NCI-H524 treated with DMSO at 0.1 percent for 48 hours (cell line): ENCODE measurements around the gene NCOA7.
"Not testable (repeated sequence)": the region's sequence is repeated elsewhere in the genome, so short reads cannot be mapped to it uniquely, and the experiment has no call there.

Experiments
- DNase-seq: peaks from one replicate; lab custom pipeline; 2025; lab: John Stamatoyannopoulos, UW

Gene NCOA7

DNA sequence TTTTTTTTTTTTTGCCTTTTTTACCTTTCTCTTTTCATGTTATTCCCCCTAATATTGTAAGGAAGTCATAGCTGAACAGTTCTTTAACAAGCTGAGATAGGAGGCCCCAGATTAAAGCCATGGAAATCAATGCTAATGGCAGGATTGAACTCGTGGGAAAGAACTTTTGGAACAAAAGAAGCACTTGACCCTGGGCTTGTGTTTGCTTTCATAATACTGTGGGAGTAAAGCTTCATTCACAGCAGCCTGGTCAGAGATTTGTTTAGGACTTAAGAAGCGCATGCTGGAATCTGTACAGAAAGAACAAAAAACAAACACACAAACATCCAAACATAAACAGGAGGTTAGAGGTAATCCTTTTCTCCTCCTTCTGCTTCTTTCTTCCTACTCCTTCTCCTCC lies 36.2 kb upstream of the NCOA7 start:
- DNase-seq, result no peak

DNA sequence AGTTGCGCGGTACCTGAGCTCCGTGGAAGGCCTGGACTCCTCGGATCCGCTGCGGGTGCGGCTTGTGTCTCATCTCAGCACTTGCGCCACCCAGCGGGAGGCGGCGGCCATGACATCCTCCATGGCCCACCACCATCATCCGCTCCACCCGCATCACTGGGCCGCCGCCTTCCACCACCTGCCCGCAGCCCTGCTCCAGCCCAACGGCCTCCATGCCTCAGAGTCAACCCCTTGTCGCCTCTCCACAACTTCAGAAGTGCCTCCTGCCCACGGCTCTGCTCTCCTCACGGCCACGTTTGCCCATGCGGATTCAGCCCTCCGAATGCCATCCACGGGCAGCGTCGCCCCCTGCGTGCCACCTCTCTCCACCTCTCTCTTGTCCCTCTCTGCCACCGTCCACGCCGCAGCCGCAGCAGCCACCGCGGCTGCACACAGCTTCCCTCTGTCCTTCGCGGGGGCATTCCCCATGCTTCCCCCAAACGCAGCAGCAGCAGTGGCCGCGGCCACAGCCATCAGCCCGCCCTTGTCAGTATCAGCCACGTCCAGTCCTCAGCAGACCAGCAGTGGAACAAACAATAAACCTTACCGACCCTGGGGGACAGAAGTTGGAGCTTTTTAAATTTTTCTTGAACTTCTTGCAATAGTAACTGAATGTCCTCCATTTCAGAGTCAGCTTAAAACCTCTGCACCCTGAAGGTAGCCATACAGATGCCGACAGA lies 31.4 kb upstream of the NCOA7 start:
- no peak for DNase-seq

DNA sequence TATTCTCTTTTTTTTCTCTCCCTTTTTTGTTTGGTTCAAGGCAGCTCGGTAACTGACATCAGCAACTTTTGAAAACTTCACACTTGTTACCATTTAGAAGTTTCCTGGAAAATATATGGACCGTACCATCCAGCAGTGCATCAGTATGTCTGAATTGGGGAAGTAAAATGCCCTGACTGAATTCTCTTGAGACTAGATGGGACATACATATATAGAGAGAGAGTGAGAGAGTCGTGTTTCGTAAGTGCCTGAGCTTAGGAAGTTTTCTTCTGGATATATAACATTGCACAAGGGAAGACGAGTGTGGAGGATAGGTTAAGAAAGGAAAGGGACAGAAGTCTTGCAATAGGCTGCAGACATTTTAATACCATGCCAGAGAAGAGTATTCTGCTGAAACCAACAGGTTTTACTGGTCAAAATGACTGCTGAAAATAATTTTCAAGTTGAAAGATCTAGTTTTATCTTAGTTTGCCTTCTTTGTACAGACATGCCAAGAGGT lies 30.8 kb upstream of the NCOA7 start:
- DNase-seq, result no peak

DNA sequence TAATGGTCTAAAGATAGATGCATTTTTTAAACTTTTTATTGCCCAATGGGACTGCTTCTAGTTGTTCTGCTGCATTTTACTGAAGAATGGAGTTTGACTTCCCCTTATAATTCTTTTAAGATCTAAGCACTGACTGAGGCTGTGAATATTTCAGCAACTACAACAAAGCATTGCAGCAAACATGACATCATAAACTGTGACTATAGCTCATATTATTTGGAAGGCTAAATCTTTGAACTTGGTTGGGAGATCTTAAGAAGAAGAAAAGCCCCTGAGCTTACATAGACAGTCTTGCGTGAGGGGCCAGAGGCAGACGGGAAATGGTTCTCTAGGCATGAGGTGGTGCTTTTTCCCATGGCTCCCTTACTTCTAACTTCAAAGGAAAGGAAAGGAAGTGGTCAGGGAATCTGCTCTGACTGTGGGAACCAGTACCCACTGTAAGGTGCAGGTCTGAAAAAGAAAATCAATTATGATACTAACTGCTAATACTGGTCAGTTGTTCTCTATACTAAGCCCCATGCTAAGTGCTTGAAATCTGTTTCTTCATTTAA lies 26.6 kb upstream of the NCOA7 start:
- no peak for DNase-seq

DNA sequence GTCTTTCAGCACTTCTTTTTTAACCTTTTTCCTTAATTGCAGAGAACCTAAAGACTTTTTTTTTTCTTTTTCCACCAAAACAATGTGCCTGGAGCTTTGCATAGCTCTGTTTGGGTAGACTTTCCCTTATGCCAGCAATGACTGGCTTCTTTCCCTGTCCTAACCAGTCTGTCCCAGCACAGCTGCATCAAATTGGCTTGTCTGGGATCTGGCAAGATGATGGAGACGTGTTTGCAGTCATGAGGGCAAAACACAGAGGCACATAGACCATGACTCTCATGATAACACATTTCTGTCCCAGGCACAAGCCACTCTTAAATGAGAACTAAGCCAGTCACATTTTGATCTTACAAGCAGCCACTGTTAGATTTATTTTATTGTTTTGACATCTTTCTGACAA lies 24.8 kb upstream of the NCOA7 start:
- no peak for DNase-seq

DNA sequence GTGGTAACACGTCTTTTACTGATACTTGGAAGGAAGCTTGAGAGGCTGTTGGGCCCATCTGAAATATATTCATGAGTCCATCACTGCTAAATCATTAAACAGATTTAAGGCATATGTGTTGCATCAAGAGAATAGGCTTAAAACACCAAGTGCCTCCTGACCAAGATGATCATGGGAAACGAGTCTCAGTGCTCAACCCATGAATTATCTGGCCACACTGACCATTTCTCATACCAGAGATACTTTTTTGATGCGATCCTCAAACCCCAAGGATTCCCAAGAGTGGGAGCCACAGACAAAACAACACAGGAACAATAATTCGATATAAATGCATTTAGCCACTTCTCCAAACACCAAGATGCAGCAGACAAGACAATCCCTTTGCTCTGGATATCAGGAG lies 24.1 kb upstream of the NCOA7 start:
- DNase-seq, result no peak

DNA sequence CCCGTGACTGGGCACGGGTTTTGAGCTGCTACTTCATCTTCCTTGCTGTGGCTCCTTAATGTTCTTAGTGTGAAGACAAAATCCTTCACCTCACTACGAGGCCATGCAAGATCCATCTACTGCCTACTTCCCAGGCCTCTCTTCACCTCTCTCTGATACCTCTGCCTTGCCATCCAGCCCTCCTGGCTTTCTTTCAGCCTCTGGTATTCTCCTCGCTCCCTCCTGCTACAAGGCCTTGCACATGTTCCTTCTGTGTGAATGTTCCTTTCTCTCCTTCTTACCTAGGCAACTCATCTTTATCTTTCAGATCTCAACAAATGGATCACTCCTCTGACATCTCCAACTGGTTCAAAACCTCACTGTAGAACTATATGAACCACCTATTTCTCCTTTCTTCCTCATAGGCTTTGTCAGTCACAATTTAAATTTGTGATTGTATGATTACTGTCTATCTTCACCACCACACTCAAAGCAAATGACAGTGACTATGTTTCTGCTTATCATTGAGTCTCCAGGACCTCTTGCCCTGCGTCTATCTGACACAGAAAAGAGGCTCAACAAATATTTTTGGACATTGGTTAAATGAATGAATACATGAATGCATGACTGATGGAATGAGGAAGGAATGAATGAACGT lies 21.5 kb upstream of the NCOA7 start:
- DNase-seq, result no peak

DNA sequence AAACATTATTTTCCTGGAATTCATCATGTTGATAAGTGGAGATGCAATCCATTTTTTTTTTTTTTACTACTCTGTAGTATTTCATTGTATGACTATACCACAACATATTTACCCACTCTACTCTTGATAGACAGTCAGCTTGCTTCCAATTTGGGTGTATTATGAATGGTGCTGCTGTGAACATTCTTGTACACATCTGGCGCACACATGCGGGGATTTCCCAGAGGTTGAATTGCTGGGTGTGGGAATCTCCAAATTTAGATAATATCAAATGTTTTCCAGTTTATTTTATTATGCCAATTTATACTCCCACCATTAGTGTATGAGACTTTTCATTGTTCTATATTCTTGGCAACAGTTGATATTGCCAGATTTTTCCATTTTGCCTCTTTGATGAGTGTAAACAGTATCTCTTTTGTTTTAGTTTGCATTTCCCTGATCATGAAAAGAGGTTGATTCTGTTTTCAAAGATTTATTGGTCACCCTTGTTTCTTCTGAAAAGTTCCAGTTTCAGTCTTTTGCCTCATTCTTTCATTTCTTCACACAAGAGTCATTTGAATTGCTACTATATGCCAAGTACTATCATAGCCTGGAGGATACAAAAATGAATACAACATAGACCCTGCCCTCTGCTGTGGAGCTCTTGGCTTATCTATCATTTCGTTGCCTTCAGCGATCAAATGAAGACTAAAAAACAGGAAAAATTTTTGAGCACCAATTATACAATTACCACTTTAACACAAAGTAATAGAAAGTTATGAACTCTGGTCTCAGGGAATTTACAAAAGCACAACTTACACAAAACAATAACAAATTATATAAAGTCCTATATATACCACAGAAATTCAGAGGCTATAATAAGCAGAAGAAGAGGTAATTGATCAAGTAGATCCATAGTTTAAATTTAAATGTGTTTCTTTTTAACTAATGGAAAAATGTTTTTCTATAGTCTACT lies 17.1 kb upstream of the NCOA7 start:
- no peak for DNase-seq

DNA sequence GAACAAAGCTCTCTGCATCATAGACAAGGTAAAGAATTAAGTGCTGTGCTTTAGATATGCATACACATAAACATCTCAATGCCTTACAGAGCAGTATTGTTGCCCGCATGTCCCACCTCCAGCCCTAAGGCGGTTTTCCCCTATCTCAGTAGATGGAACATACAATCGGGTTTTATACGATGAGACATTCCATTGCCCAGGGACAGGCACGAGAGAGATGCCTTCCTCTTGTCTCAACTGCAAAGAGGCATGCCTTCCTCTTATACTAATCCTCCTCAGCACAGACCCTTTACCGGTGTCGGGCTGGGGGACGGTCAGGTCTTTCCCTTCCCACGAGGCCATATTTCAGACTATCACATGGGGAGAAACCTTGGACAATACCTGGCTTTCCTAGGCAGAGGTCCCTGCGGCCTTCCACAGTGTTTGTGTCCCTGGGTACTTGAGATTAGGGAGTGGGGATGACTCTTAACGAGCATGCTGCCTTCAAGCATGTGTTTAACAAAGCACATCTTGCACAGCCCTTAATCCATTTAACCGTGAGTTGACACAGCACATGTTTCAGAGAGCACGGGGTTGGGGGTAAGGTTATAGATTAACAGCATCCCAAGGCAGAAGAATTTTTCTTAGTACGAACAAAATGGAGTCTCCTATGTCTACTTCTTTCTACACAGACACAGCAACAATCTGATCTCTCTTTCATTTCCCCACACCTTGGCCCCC lies 14.5 kb upstream of the NCOA7 start:
- DNase-seq, result not testable (repeated sequence)

DNA sequence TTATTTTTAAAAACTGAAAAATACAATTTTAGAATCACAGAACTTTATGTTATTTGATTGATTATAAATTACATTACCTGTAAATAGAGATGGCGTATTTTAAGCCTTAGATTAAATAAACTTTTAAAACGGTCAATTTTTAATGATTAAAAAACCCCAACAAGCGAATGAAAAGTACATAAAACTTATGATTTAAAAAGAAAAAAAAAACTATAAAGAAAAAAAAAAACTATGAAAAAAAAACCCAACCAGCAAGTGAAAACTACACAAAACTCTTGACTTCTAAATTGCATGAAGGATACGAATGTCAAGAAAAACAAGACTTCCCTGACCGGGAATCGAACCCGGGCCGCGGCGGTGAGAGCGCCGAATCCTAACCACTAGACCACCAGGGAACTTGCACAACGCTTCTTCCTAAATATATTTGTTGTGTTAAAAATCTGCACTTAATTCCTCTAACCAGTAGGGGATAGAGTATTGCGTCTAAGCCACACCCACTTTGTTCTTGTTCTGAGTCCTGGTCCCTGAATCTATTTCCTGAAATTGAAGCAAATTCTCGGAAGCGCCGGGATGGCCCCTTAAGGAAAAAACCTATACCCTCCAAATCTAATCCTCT lies 10.7 kb upstream of the NCOA7 start:
- DNase-seq, result peak; percentile 87

DNA sequence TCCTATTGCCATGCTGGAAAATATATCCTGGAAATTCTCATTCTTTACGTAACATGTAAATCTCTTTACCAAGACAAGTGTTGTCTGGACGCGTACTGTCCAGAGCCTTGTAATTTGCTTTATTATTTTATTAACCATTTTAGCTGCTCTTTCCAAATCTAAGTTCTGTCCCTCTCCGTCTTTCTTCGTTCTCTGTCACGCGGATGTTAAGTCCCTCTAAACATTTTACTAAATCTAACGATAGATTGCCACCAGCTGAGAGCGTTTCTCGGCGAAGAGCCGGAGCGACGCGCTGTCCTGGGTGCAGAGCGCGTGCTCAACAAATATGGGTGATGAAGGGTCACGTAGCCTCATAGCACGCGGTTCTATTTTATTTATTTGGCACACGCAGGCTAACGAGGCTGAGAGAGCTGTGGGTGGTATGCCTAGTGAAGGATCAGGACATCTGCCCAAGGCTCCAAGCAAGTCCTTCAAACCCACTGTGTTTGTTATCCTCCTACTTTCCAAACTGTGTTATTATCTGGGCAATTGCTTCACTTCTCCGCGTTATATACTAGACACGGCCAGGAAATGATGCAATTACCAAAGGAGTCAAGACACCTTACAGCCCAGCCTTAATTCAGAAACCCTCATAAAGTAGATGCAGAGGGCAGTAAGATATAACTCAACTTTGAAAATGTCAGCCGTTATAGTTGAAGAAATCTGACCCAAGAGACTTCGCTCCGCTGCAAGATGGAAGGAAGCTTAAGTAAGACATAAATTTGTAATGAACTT lies 10.0 kb upstream of the NCOA7 start:
- DNase-seq, result peak; percentile 66

DNA sequence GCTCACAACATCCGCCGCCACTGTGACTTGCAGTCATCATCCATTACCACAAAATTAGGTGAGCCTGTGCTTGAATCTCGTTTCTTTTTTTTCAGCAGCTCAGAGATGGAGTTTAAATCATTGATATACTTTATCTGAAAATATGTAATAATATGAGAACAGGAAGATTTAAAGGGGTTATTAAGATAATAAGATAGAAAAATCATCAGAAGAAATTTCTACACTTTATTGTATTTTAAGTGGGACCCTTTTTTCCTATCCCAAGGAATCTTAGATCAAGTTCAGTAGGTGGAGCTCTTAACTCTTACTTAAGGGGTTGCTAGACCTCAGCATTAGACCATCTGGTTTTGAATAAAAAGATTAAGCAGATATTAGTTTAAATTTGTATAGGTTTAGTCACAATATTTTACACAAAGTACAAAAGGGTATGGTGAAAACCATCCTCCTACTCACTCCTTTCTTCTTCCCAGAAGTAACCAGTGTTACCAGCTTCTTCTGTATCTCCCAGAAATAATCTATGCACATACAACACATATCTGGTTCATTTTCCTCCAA lies 9.4 kb upstream of the NCOA7 start:
- DNase-seq, result peak; percentile 72

DNA sequence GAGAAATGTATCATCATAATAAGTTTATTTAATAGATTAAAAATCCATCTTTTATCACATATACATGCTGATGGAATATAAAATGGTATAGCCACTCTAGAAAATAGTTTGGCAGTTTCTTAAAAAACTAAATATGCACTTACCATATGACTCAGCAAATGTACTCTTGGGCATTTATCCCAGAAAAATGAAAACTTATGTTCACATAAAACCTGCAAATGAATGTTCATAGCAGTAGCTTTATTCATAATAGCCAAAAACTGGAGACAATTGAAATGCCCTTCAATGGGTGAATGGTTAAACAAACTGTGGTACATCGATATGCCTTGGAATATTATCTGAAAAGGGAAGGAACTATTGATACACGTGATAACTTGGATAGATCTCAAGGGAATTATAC lies 6.4 kb upstream of the NCOA7 start:
- no peak for DNase-seq

DNA sequence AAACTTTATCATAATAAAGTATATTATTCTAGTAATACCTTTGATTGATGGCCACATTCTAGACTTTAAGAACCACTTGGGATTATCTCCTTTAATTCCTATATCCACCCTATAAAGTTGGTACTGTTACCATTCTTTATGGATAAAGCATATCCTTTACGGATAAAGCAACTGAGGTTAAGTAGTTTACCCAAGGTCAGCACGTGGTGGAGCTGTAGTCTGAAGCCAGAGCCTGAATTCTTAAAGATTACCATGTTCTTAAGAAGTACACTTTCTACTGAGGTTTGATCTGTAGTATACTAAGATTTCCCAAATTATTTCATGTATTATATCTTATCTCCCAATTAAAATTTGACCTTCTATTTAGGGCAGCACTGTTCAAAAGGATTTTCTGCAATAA lies 3.0 kb upstream of the NCOA7 start:
- DNase-seq, result no peak

DNA sequence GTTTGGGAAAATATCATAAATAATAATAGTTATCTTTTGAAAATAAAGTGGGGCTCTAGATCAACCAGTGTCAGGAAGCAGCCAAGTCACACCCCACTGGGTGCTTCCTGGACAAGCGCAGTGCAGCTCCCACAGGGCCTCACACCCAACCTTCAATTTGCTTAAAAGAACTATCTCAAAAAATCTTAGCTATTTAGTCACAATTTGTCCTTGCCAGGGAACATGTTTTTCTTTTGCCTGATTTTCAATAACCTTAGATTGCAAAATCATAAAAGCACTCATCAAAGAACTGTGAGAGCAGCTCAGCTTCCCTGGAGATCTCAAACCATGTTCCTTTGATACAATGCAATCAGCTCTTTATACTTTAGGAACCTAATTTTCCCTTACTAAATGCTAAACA lies 1.6 kb upstream of the NCOA7 start:
- DNase-seq, result no peak

DNA sequence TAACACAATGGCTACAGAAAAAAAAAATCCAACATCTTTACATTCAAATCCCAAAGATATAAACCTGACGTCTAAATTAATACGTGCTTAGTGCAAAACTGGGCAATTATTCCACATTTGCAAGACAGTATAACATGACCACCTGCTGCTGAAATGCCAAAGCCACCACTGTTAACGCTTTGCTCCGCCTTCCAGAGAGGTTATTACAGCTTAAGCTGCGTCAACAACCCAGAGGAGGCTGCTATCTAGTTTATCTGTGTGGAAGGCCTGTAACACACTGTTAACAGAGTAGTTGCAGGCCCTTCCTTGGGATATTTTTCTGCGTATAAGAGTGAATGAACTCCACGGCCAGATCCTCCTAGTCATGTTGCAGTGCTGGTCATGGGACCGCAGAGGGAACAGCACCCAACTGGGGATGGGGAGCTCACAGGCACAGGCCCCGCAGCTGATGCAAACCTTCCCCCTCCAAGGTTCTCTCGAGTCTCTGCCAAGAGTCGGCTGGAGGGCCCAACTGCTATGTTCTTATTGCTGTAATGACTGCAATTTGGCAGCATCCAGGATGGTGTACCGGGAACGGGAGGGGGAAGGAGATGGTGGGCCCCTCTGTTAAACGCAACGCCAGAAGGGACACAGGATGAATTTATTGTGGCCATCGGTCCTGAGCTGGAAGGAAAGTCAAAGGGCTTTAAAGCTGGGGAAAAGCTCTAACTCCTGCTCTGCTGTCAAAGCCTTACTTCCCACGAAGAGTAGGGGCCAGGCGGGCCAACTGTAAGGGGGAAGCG lies 993 bp upstream of the NCOA7 start:
- peak; percentile 54 for DNase-seq

DNA sequence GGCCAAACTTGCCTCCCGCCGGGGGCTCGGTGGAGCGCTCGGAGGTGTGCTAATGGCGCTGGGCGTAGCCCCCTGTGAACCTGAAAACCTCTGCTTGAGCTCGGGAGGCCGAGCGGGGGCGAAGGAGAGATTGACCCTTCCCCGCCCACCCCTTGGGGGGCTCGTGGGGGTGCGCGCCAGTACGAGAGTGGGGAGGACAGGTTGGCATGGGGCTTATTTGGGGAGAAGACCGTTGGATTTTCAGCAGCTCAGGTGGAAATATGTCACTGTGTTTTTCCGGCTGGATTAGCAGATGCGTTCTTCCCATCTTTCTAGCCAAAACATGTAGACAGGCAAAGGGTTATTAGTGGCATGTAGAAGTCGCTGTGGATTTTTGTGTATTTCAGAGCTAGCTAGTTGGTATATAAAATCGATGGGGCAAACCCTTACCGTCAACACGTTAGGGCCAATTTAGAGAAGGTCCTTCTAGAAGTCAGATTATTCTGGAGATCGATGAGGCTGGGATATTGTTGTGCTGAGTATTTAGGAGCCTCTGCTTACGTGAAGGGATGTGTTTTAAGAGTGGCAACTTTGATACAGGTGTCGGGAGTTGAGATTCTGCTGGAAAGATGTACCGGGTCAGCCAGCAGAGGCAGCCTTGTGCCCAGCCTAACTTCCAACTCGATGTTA lies 525 bp downstream of the NCOA7 start:
- DNase-seq, result no peak

DNA sequence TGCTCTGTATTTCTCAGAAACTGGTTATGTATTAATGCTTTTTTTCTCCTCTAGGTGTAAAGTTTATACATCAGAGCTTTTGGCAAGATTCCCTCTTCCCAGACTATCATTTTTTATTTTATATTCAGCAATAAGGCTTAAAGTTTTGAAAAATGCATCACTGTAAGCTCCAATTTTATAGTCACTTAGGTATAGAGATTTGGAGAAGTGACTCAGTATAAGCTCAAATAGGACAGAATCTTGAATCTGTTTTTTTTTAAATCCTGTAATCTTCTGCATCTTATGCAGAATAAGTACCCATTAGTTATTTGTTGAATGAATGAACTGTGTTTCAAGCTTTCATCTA lies 1.0 kb downstream of the NCOA7 start:
- DNase-seq, result no peak

DNA sequence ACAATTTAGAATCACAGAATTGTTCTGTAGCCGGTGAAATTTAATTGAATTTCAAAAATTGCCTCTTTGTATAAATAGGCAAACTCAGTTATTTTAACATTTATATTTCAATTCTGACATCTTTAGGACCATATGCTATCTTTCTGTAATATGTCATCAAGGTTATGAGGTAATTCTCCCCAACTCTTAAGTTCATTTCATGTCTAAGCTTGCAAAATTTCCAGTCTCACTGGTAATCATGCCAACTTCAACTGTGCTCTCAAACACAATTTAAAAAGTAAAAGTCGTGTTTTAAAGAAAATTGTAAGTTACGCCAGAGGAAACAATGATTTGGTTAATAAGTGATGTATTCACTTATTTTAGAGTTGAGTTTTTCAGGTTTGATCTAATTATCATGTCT lies 1.4 kb downstream of the NCOA7 start:
- DNase-seq, result no peak
